Esophagus muscularis mucosa (tissue), 3 donors: ENCODE measurements around the gene KPNA2.

Source experiments
- POLR2A ChIP-seq: fragments of 450-650 bp; IDR thresholded peaks from one replicate; pipeline ENCODE4 v1.6.1; 2017; ENCODE audit warnings: antibody characterized with exemption, moderate library complexity, mild to moderate bottlenecking, low read depth
- POLR2AphosphoS5 ChIP-seq, 2 donors: sonication (generic); formaldehyde crosslinking; IDR thresholded peaks; one replicate each; pipeline ENCODE4 v1.6.1; 2017; ENCODE audit warnings: antibody characterized with exemption in 2 of 2
- TF ChIP-seq, protein P1 (sequence below), 3 experiments: fragments of 200-600 bp in 2 of 3; fragments of 450-650 bp in 1 of 3; sonication (generic) in 2 of 3; IDR thresholded peaks; one replicate each; pipeline ENCODE4 v1.5.1; 2017 to 2019; ENCODE audit warnings: antibody characterized with exemption in 3 of 3, mild to moderate bottlenecking in 2 of 3, moderate library complexity in 1 of 3

DNA sequence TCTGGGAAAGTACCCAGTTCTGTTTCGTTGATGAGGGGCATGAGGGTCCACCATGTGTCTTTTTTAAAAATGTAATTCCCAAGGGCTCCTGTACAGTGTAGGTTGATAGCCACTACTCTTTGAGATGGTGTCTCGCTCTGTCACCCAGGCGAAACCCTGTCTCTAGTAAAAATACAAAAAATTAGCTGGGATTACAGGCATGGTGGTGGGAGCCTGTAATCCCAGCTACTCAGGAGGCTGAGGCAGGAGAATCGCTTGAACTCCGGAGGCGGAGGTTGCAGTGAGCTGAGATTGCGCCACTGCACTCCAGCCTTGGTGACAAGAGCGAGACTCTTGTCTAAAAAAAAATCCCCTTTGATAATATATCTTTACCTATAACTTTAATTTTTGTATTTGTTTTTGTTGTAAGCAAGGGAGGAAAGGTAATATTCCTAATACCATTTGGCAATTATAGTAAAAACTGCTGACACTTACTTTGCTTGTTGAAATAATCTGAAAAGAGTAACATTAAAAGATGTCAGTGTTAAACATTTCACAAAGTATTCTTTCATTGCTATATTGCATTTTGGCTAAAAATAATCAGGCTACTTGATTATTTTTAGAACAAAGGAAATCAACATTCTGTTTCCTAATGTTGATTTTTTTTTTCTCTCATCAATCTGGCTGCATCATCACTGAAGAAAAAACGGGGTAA is 11.8 kb downstream of the KPNA2 start:
- TF ChIP-seq, protein P1, sequence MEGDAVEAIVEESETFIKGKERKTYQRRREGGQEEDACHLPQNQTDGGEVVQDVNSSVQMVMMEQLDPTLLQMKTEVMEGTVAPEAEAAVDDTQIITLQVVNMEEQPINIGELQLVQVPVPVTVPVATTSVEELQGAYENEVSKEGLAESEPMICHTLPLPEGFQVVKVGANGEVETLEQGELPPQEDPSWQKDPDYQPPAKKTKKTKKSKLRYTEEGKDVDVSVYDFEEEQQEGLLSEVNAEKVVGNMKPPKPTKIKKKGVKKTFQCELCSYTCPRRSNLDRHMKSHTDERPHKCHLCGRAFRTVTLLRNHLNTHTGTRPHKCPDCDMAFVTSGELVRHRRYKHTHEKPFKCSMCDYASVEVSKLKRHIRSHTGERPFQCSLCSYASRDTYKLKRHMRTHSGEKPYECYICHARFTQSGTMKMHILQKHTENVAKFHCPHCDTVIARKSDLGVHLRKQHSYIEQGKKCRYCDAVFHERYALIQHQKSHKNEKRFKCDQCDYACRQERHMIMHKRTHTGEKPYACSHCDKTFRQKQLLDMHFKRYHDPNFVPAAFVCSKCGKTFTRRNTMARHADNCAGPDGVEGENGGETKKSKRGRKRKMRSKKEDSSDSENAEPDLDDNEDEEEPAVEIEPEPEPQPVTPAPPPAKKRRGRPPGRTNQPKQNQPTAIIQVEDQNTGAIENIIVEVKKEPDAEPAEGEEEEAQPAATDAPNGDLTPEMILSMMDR (IDR thresholded peaks at IDR 0.05) = no peak
- TF ChIP-seq POLR2A (no peak), POLR2AphosphoS5 (IDR thresholded peaks at IDR 0.05) (no peak)
